Right lobe of liver (tissue), 6 donors: ENCODE measurements around the gene LRG1. TPM values are rescaled to one million over a fixed set of nuclear protein-coding genes. Genes with fewer than 3 reads are reported as not detected.
A peak's percentile ranks its signal among the peaks of the same experiment; 100 is the strongest.

Experiments used
- ATAC-seq, 4 donors: fragments of 200-7000 bp; cut with Tn5 transposase; one replicate each; pipeline ENCODE4 v1.9.1; 2020; ENCODE audit warnings: mild to moderate bottlenecking in 4 of 4, moderate library complexity in 4 of 4
- DNase-seq, 3 donors: peaks; one replicate each; pipeline ENCODE4 v3.0.0-alpha.2; 2020
- H3K27ac ChIP-seq, 3 donors: fragments of 200-600 bp; one replicate each; pipeline ENCODE4 v1.8.0; 2022
- H3K27me3 ChIP-seq, 2 donors: fragments of 200-600 bp; one replicate each; pipeline ENCODE4 v1.8.0; 2022
- H3K36me3 ChIP-seq, 4 donors: fragments of 200-600 bp; sonication (generic) in 1 of 4; one replicate each; pipeline versions ENCODE4 v1.5.1 to v1.8.0; 2017 to 2022; ENCODE audit warnings: control low read depth in 1 of 4
- H3K4me1 ChIP-seq, 4 donors: fragments of 200-600 bp; sonication (generic) in 1 of 4; one replicate each; pipeline versions ENCODE4 v1.5.1 to v1.8.0; 2017 to 2022; ENCODE audit warnings: control low read depth in 1 of 4
- H3K4me3 ChIP-seq, 3 donors: fragments of 200-600 bp; one replicate each; pipeline ENCODE4 v1.8.0; 2022
- H3K9me3 ChIP-seq, 4 donors: fragments of 200-600 bp; sonication (generic) in 1 of 4; one replicate each; pipeline versions ENCODE4 v1.5.1 to v1.8.0; 2017 to 2022; ENCODE audit warnings: control low read depth in 1 of 4
- CTCF ChIP-seq, 4 donors: fragments of 200-600 bp in 3 of 4; fragments of 450-650 bp in 1 of 4; IDR thresholded peaks; one replicate each; pipeline versions ENCODE4 v1.5.1 to v1.8.0; 2016 to 2022; ENCODE audit warnings: antibody characterized with exemption in 4 of 4, mild to moderate bottlenecking in 2 of 4
- POLR2A ChIP-seq: fragments of 450-650 bp; IDR thresholded peaks from one replicate; pipeline ENCODE4 v1.6.1; 2017; ENCODE audit warnings: antibody characterized with exemption, mild to moderate bottlenecking
- WGBS: methylation state at CpG from one replicate; pipeline ENCODE4 v1.1.6; 2018; ENCODE audit warnings: low coverage, low lambda C conversion rate; ENCODE audit not compliant: insufficient coverage; ENCODE audit errors: missing lambda C conversion rate; 5-methylcytosine and 5-hydroxymethylcytosine counted together
- intact Hi-C, 2 donors: fragments of 100-400 bp; cut with DNase I; formaldehyde crosslinking; loops; one replicate each; pipeline versions ENCODE4 v1.11.2 to v1.14.1; 2022
- total RNA-seq, 6 experiments: library from RNA; depleted of rRNA in 2 of 6; stranded (reverse); fragments of >200 nt in 2 of 6; fragmentation: NEBNext Ultra II Directional in 3 of 6; extraction: Animal tissue kit (Norgen Biotek cat#: 25700) in 3 of 6; gene quantifications; one replicate each; pipeline versions ENCODE4 v1.1.0 to v1.2.4, GENCODE V29; 2016 to 2023
- donor health status: DM: no; HTN: yes; CAD: no.
- donor health status: DM: no; HTN: no; CAD: no.
- donor health status: DM: no; HTN: no; CAD: no.
- donor health status: DM: no; HTN: yes; CAD: no.
- donor health status: DM: no; HTN: yes; CAD: no.

Gene LRG1
- total RNA-seq, 6 experiments from 2014 or later: 331 to 1,334 (median 524) TPM

- no peak overlapping the region for H3K4me3 ChIP-seq
- WGBS: 74% methylated on average over 16 of the region's 23 CpGs
- TF ChIP-seq POLR2A (no peak), CTCF (IDR thresholded peaks at IDR 0.05) (peak; percentile 44 to 75 (median 72))
- peak overlapping the region in 1 of 3 donors; percentile 6 for H3K27ac ChIP-seq
- peaks cover 0 to 38% (median 18%) of the 10 kb centered on the region in 4 donors for H3K4me1 ChIP-seq
- peak; percentile 31 to 58 (median 56) for ATAC-seq
- H3K9me3 ChIP-seq: no peaks in the 10 kb centered on the region
- intact Hi-C loops: no loop called here
- H3K36me3 ChIP-seq: peaks cover 0 to 10% (median 1%) of the 10 kb centered on the region in 4 donors
- peak in 2 of 3 donors; percentile 64 to 66 for DNase-seq
- no peaks in the 10 kb centered on the region for H3K27me3 ChIP-seq
Observed at GRCh38 chr19:4524808-4525562, 14.9 kb downstream of the LRG1 start.

- peak; percentile 60 to 78 (median 72) for TF ChIP-seq CTCF (IDR thresholded peaks at IDR 0.05)
- no peak for TF ChIP-seq POLR2A
- ATAC-seq (peak; percentile 5 to 39 (median 24)), DNase-seq (peak; percentile 74 to 81 (median 77))
- Histone ChIP-seq H3K4me1 (peaks cover 0 to 52% (median 25%) of the 10 kb centered on the region in 4 donors), H3K36me3 (peaks cover 0 to 3% (median 1%) of the 10 kb centered on the region in 4 donors), H3K27ac (no peak overlapping the region), H3K4me3 (no peak overlapping the region), H3K27me3 (no peaks in the 10 kb centered on the region), H3K9me3 (no peaks in the 10 kb centered on the region)
- 19% methylated on average over 4 of the region's 53 CpGs for WGBS
- intact Hi-C loops: no loop called here
Observed at GRCh38 chr19:4523306-4524110, 16.3 kb downstream of the LRG1 start.

GRCh38 chr19:4522291-4523002 lies 17.4 kb downstream of the LRG1 start:
- DNase-seq: no peak
- H3K4me1 ChIP-seq: peaks cover 0 to 61% (median 30%) of the 10 kb centered on the region in 4 donors
- peak overlapping the region in 1 of 3 donors; percentile 51 for H3K27ac ChIP-seq
- H3K27me3 ChIP-seq: no peaks in the 10 kb centered on the region
- no peak for ATAC-seq
- intact Hi-C loops: no loop called here
- TF ChIP-seq POLR2A (no peak), CTCF (IDR thresholded peaks at IDR 0.05) (no peak)
- WGBS: 93% methylated on average over 10 of the region's 15 CpGs
- H3K9me3 ChIP-seq: no peaks in the 10 kb centered on the region
- peaks cover 0 to 3% (median 0%) of the 10 kb centered on the region in 4 donors for H3K36me3 ChIP-seq
- no peak overlapping the region for H3K4me3 ChIP-seq

- no peaks in the 10 kb centered on the region for H3K9me3 ChIP-seq
- peak overlapping the region in 1 of 3 donors; percentile 51 for H3K27ac ChIP-seq
- peaks cover 0 to 67% (median 33%) of the 10 kb centered on the region in 4 donors for H3K4me1 ChIP-seq
- no peak for DNase-seq
- intact Hi-C loops: no loop called here
- TF ChIP-seq CTCF (IDR thresholded peaks at IDR 0.05): no peak
- TF ChIP-seq POLR2A: no peak
- 58% methylated on average over 4 of the region's 5 CpGs for WGBS
- H3K4me3 ChIP-seq: no peak overlapping the region
- peaks cover 0 to 3% (median 0%) of the 10 kb centered on the region in 4 donors for H3K36me3 ChIP-seq
- no peak for ATAC-seq
- no peaks in the 10 kb centered on the region for H3K27me3 ChIP-seq
Observed at GRCh38 chr19:4521888-4522242, 18.0 kb downstream of the LRG1 start.
